ENCODE results near the gene PIP5KL1.

Gene PIP5KL1

DNA sequence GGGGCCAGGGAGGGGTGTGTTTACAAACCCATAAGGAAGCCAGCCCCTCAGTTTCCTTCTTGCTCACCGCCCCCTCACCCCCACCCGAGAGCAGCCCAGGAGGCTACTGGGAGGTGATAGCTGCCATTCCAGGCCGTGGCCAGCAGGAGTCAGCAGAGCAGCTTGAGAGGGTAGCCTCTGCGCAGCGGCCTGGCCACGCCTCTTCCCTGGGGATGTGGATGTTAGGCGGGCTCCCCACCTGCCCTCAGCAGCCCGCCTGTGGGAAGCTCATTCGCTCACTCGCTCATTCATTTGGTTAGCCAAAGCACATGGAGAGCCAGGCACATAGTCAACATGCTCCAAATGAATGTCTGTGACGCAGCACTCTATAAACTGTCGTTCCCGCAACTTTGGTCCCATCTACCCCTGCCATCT is 13.2 kb upstream of the PIP5KL1 start:
- H3K4me2 ChIP-seq (ENCODE audit: low read length), result no peak overlapping the region
- no peak overlapping the region for H3K4me3 ChIP-seq (ENCODE audit: low read length)
- H3K27me3 ChIP-seq (ENCODE audit: control insufficient read depth, insufficient read depth, low read length), result no peaks in the 10 kb centered on the region
- no peak overlapping the region for H3K9ac ChIP-seq (ENCODE audit: low read depth, low read length)
- no peaks in the 10 kb centered on the region for H3K9me3 ChIP-seq (replicated peaks; ENCODE audit: low read length)
- H3K36me3 ChIP-seq (ENCODE audit: insufficient read depth, low read length), result no peaks in the 10 kb centered on the region
- peaks cover 4% of the 10 kb centered on the region for H3K4me1 ChIP-seq (ENCODE audit: control insufficient read depth, insufficient read depth, low read length)

DNA sequence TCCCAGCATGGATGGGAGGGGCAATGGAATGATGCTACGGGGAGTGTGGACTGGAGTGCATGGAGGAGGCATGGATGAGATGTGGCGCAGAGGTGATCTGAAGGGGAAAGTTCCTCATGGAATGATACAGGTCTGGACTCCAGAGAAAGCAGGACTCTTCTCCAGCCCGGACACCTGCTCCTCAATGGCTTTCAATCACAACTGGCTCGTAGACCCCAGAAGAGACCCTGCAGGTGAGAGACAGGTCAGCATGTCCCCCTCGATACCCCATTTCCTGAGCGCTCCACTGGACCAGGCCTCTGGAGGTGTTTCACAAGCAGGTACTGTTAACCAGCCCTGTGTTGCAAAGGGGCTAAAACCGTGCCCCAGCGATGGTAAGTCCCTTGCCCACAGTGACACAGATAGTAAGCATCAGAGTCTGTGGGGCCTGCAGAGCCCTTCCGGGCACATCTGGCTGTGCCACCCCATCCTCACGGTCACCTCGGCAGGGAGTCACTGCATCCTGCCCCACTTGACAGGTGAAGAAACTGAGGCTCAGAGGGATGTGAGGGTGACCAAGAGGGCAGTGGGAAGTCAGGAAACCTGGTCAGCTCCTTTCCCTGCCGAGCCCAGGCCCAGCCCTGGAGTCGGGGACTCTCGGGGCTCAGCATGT is 12.6 kb upstream of the PIP5KL1 start:
- Histone ChIP-seq H3K36me3 (ENCODE audit: insufficient read depth, low read length) (no peaks in the 10 kb centered on the region), H3K9me3 (replicated peaks; ENCODE audit: low read length) (no peaks in the 10 kb centered on the region), H3K4me1 (ENCODE audit: control insufficient read depth, insufficient read depth, low read length) (peaks cover 5% of the 10 kb centered on the region), H3K27me3 (ENCODE audit: control insufficient read depth, insufficient read depth, low read length) (no peaks in the 10 kb centered on the region), H3K4me2 (ENCODE audit: low read length) (no peak overlapping the region), H3K4me3 (ENCODE audit: low read length) (no peak overlapping the region), H3K9ac (ENCODE audit: low read depth, low read length) (no peak overlapping the region)

DNA sequence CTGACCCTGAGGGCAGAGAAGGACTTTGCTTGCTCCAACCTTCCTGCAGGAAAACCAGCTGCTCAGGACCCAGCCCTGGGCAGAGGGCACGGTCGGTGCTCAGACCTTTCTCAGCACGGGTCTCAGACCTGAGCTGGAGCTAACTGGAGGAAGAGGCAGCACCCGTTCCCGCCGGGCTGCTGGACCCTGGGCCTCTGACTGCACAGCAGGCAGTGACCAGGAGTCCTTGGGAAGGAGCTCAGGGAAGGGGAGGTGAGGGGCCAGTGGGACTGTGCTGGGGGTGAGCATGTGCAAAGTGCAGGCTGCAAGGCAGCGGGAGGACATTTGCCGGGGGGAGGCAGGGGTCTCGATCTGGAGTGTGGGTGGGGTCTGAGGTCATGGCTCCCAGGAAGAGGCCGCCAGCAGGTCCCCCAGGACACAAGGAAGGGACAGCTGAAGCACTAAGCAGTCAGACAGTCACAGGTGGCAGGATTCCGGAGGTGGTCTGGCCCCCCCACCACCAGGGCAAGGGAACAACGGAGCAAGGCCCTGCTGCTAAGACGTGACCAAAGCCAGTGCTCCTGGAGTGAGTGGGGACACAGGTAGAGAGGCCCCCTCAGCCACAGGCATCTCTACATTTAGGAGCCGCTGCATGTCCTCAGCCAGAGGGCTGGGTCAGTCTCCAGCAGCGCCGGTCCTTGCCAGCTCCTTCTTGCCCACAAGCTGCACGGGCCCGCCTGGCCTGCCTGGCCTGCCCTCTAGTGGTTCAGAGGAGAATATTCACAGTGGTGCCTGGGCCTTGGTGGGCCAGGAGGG is 11.8 kb upstream of the PIP5KL1 start:
- H3K4me2 ChIP-seq (ENCODE audit: low read length), result no peak overlapping the region
- no peaks in the 10 kb centered on the region for H3K9me3 ChIP-seq (replicated peaks; ENCODE audit: low read length)
- H3K36me3 ChIP-seq (ENCODE audit: insufficient read depth, low read length), result no peaks in the 10 kb centered on the region
- no peak overlapping the region for H3K4me3 ChIP-seq (ENCODE audit: low read length)
- H3K27me3 ChIP-seq (ENCODE audit: control insufficient read depth, insufficient read depth, low read length), result no peaks in the 10 kb centered on the region
- no peak overlapping the region for H3K9ac ChIP-seq (ENCODE audit: low read depth, low read length)
- H3K4me1 ChIP-seq (ENCODE audit: control insufficient read depth, insufficient read depth, low read length), result peaks cover 9% of the 10 kb centered on the region

DNA sequence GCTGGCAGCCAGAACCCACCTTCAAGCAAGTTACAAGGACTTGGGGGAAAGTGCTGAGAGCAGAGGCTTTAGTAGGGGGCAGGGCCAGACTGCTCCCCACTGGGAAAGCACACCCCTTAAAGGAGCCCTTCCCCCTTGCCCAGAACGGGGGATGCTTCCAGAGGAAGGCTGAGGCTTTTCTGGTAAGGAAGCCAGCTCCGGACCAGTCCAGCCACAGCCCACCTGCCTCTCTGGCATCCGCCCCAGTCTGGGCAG is 11.3 kb upstream of the PIP5KL1 start:
- no peak overlapping the region for H3K9ac ChIP-seq (ENCODE audit: low read depth, low read length)

DNA sequence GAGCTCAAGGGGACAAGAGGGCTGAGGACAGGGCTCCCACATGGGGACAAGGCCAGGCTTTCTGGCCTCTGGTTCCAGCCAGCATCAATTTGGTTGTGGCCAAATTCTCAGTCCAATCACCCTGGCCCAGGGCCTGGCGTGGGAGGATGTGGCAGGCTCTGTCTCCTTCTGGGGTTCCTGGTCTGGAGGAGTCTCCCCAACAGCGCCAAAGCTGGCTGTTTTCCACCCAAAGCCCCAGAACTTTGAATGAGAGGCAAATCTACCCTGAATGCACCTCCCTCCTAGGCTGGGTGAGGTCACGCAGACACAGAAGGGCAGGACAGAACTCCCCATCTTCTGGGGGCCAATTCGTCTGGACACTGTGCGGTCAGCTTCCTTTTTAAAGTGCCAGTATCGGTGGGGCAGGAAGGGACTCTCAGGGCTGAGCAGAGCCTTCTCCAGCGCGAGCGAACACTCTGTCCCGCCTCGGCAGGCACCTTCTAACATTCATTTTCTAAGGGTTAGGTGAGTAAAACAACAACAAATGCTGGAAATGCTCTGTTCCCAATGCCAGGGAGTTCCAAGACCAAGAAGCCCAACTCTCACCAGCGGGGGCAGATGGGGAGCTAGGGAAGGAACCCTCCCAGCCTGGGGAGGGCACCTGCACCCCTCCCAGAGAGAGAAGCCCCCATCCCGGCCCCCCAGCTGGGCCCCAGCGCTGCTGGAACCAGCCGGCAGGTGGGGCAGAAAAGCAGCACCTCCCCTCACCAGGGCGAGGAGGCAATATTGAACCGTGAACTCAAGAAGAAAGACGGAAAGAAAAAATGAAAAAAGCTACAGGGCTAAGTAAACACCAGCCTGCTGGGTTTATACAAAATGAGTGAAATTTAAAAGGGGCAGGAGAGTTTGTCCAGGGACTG is 10.7 kb upstream of the PIP5KL1 start:
- H3K9me3 ChIP-seq (replicated peaks; ENCODE audit: low read length), result no peaks in the 10 kb centered on the region
- no peaks in the 10 kb centered on the region for H3K36me3 ChIP-seq (ENCODE audit: insufficient read depth, low read length)
- no peaks in the 10 kb centered on the region for H3K27me3 ChIP-seq (ENCODE audit: control insufficient read depth, insufficient read depth, low read length)
- H3K9ac ChIP-seq (ENCODE audit: low read depth, low read length), result no peak overlapping the region
- peaks cover 17% of the 10 kb centered on the region for H3K4me1 ChIP-seq (ENCODE audit: control insufficient read depth, insufficient read depth, low read length)
- no peak overlapping the region for H3K4me3 ChIP-seq (ENCODE audit: low read length)
- no peak overlapping the region for H3K4me2 ChIP-seq (ENCODE audit: low read length)

More for the DNA sequence above, 11.3 kb upstream of the PIP5KL1 start:
- Histone ChIP-seq H3K4me1 (ENCODE audit: control insufficient read depth, insufficient read depth, low read length) (peaks cover 11% of the 10 kb centered on the region), H3K36me3 (ENCODE audit: insufficient read depth, low read length) (no peaks in the 10 kb centered on the region), H3K4me3 (ENCODE audit: low read length) (no peak overlapping the region), H3K27me3 (ENCODE audit: control insufficient read depth, insufficient read depth, low read length) (no peaks in the 10 kb centered on the region), H3K9me3 (replicated peaks; ENCODE audit: low read length) (no peaks in the 10 kb centered on the region), H3K4me2 (ENCODE audit: low read length) (no peak overlapping the region)

DNA sequence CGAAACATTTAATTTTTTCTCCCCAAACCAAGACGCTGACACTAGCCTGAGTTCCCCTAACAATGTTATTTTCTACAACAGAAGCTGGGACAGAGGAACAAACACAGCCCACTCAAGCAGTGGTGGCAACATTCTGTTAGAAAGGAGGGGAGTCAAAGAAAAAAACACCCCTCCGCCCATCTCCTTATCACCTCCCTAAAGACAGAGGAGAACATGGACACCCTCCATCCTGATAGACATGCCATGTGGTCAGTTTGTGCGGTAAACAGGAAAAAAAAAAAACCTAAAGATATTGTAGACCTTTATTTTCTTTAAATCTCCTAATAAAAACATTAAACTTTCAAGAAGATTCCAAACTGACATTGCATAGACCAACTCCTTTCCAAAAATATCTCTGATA is 10.0 kb upstream of the PIP5KL1 start:
- H3K4me3 ChIP-seq (ENCODE audit: low read length), result no peak overlapping the region
- H3K36me3 ChIP-seq (ENCODE audit: insufficient read depth, low read length), result no peaks in the 10 kb centered on the region
- no peaks in the 10 kb centered on the region for H3K27me3 ChIP-seq (ENCODE audit: control insufficient read depth, insufficient read depth, low read length)
- H3K9ac ChIP-seq (ENCODE audit: low read depth, low read length), result no peak overlapping the region
- no peaks in the 10 kb centered on the region for H3K9me3 ChIP-seq (replicated peaks; ENCODE audit: low read length)
- H3K4me1 ChIP-seq (ENCODE audit: control insufficient read depth, insufficient read depth, low read length), result peaks cover 24% of the 10 kb centered on the region
- H3K4me2 ChIP-seq (ENCODE audit: low read length), result no peak overlapping the region

DNA sequence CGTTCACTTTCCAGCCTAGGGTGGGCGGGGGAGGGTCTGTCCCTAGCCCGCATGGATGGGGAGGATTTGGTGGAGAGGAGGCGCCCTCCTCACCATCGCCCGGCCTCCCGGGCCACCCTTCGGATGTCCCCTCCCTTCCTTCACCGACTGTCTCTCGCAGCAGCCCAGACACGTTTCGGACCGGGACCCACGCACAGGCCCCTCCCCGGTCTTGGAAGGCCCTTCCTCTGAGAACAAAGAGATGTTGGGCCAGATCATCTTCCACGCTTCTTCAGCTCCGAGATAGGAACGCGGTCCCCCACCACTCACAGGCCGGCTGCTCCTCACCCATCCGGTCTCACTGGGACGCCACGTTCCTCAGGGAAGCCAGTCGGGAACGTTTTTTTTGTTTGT is 7.7 kb upstream of the PIP5KL1 start:
- Histone ChIP-seq H3K9me3 (replicated peaks; ENCODE audit: low read length) (no peaks in the 10 kb centered on the region), H3K4me2 (ENCODE audit: low read length) (peak overlapping the region; percentile 86), H3K4me3 (ENCODE audit: low read length) (no peak overlapping the region), H3K9ac (ENCODE audit: low read depth, low read length) (peak overlapping the region; percentile 88), H3K27me3 (ENCODE audit: control insufficient read depth, insufficient read depth, low read length) (no peaks in the 10 kb centered on the region), H3K36me3 (ENCODE audit: insufficient read depth, low read length) (peaks cover 9% of the 10 kb centered on the region), H3K4me1 (ENCODE audit: control insufficient read depth, insufficient read depth, low read length) (peaks cover 29% of the 10 kb centered on the region)

DNA sequence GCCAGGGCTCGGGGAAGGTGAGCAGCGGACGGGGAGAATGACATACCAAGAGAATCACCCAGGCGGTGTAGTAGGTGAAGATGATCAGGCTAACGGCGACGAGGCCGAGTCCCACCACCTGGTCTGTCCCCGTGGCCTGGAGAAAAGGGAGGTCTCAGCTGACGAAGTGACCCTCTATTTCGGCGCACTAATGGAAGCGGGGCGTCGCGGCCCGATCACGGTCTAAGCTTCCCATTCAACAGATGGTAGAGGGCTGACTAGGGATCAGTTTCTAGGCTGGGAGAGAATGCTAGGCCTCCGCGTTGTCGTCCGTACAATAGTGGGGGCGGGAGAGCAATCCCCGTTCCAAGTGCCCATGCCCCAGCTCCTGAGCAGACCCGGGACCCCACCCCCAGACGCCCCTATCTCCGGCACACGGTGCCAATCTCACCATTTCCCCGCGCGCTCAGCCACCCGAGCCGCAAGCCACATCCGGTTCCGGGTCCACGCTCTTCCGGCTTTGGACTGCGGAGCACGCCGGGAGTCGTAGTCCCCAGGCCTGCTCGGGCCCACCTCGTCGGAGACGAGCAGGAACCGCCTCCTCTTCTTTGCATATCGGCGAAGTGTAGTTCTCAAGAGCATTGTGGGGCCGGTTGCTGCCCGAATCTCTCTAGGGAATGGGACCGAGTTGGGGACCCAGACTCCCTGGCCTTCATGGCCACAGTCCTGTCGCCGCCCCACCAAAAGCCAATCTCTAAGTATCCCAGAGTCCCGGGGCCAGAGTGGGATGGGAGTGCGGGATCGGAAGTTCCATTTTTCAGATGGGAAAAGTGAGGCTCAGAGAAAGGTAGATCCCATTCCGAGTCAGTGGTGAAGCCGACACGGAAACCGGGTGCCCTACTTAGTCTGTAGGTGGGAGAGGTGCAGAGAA is 7.1 kb upstream of the PIP5KL1 start, which contains the start of gene DPM2:
Gene DPM2, minus strand, starts transcription at position 467 of the 910 bp plus-strand sequence. Its CDS starts 34 bp downstream, at position 433.
- no peaks in the 10 kb centered on the region for H3K9me3 ChIP-seq (replicated peaks; ENCODE audit: low read length)
- H3K4me1 ChIP-seq (ENCODE audit: control insufficient read depth, insufficient read depth, low read length), result peaks cover 28% of the 10 kb centered on the region
- H3K4me3 ChIP-seq (ENCODE audit: low read length), result peak within 1 kb of the TSS; percentile 90
- peak within 1 kb of the TSS; percentile 86 for H3K4me2 ChIP-seq (ENCODE audit: low read length)
- no peaks in the 10 kb centered on the region for H3K27me3 ChIP-seq (ENCODE audit: control insufficient read depth, insufficient read depth, low read length)
- peaks cover 9% of the 10 kb centered on the region for H3K36me3 ChIP-seq (ENCODE audit: insufficient read depth, low read length)
- peak within 1 kb of the TSS; percentile 88 for H3K9ac ChIP-seq (ENCODE audit: low read depth, low read length)

DNA sequence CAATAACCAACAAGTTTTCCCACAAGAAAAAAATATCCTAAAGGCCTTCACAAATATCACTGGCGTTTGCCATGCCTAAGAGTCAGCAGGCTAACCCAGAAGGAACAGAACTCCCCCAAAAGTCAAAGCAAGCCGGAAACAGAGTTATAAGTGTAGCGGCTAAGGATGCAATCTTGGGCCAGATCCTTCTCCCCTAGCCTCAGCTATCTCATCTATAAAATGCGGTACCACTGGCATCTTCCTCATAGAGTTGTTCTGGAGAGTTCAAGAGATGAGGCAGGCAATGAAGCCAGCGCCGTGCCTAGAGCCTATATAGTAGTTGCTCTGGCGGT is 6.4 kb upstream of the PIP5KL1 start:
- H3K36me3 ChIP-seq (ENCODE audit: insufficient read depth, low read length), result peaks cover 9% of the 10 kb centered on the region
- peak overlapping the region; percentile 90 for H3K4me3 ChIP-seq (ENCODE audit: low read length)
- H3K4me1 ChIP-seq (ENCODE audit: control insufficient read depth, insufficient read depth, low read length), result peaks cover 25% of the 10 kb centered on the region
- H3K27me3 ChIP-seq (ENCODE audit: control insufficient read depth, insufficient read depth, low read length), result no peaks in the 10 kb centered on the region
- H3K9me3 ChIP-seq (replicated peaks; ENCODE audit: low read length), result no peaks in the 10 kb centered on the region
- peak overlapping the region; percentile 88 for H3K9ac ChIP-seq (ENCODE audit: low read depth, low read length)
- H3K4me2 ChIP-seq (ENCODE audit: low read length), result peak overlapping the region; percentile 86

DNA sequence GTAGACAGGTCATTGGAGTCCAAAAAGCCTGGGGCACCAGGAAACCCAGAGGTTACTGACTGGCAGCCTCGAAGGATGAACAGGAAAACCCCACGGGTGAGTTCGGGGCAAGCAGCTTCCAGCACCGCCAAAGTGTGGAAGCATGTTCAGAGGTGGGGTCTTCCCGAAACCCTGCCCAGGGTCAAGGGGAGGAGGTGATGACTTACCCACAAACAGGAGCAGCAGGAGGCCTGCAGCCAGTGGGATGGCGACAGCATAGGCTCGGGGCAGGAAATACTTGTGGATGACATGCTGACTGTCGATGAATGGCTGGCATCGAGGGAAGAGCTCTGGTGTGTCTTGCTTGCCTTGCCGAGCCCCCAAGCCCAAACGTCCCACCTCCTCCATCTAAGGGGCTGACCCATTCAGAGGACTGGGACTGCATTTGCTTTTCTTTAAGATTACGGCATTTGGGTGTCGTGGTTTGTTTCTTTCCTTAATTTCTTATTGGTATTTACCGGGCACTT is 5.8 kb upstream of the PIP5KL1 start:
- H3K4me3 ChIP-seq (ENCODE audit: low read length), result peak overlapping the region; percentile 90
- peaks cover 30% of the 10 kb centered on the region for H3K4me1 ChIP-seq (ENCODE audit: control insufficient read depth, insufficient read depth, low read length)
- H3K9ac ChIP-seq (ENCODE audit: low read depth, low read length), result peak overlapping the region; percentile 88
- H3K36me3 ChIP-seq (ENCODE audit: insufficient read depth, low read length), result peaks cover 9% of the 10 kb centered on the region
- H3K4me2 ChIP-seq (ENCODE audit: low read length), result peak overlapping the region; percentile 86
- no peaks in the 10 kb centered on the region for H3K27me3 ChIP-seq (ENCODE audit: control insufficient read depth, insufficient read depth, low read length)
- no peaks in the 10 kb centered on the region for H3K9me3 ChIP-seq (replicated peaks; ENCODE audit: low read length)

Data from skeletal muscle satellite cell (primary cell).